Measurements from ENCODE around the gene C2orf66.

C2orf66 gene

DNA sequence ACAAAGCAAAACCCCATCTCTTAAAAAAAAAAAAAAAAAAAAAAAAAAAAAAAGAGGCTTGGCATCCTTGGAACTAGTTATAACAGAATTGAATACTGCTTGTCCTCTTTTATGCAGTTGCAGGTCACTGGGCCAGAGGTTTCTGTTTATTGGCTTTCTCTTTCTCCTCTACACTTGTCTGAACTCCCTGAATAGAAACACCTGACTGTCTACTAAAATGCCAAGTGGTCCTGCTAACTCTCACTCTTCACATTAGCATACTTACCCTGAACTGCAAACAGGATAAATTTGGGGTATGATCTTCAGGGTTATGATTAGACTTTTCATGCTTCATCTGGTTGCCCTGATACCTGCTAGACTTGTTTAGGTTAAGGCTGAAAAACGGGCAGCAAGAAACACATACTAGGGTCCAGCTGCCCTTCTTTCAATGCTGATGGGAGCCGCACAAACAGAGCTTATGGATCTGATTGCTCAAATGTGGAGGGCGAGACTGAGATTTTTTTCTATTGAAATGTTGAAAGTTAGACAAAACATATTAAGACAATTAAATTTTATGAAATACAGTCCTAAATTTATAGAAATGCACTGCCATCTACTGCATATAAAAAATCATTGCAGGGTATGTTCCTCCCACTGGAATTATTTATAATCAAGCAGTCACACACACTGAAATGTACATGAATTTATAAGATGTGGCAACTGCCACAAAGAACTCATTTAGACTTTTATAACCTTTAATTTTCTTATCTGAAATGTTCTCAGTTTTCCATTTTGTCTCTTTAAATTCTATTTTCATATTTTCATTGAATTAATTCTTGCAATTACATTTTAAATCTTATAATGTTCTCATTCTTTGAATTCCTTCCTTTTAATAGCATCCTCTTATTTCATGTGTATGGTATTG, 50.4 kb downstream of the C2orf66 start:
- DNase-seq = no peak

Data from activated CD4-positive, alpha-beta T cell treated with anti-CD3 and anti-CD28 coated beads, Interleukin-2, amount 50 U/mL, for 1 hour (primary cell).